HEK293 (cell line): ENCODE measurements around the gene PARD3.

Source experiments
- CTCF ChIA-PET: fragments of 350-600 bp; formaldehyde crosslinking; extraction: SDS; loops from one replicate; lab custom pipeline; 2021; ENCODE audit warnings: antibody characterized with exemption; lab: Yijun Ruan, JAX
- POLR2A ChIA-PET: fragments of 300-600 bp; formaldehyde crosslinking; extraction: SDS; loops from one replicate; lab custom pipeline; 2020; ENCODE audit warnings: antibody characterized with exemption, inconsistent platforms; lab: Yijun Ruan, JAX
- H3K27ac ChIP-seq: fragments of 200-500 bp; sonication (Bioruptor generic); 2 replicates; pipeline ENCODE4 v1.5.1; 2014; ENCODE audit warnings: low read depth, low read length, control low read depth, inconsistent platforms; ENCODE audit errors: extremely low read depth
- H3K36me3 ChIP-seq, 2 experiments: fragments of 200-500 bp in 1 of 2; sonication (Bioruptor generic) in 1 of 2; 1 replicate in 1 of 2; 2 replicates in 1 of 2; pipeline ENCODE4 v1.5.1; 2014 to 2017; ENCODE audit warnings: inconsistent platforms in 2 of 2, low read length in 2 of 2; ENCODE audit not compliant: control insufficient read depth in 2 of 2, insufficient read depth in 1 of 2
- H3K4me1 ChIP-seq: fragments of 200-500 bp; sonication (Bioruptor generic); 2 replicates; pipeline ENCODE4 v1.5.1; 2014; ENCODE audit warnings: mild to moderate bottlenecking, low read length, inconsistent platforms; ENCODE audit not compliant: control insufficient read depth, insufficient read depth
- H3K4me3 ChIP-seq: 2 replicates; pipeline ENCODE4 v1.5.1; 2011; ENCODE audit warnings: low read depth, mild to moderate bottlenecking, control low read depth, low read length, moderate library complexity
- H3K9me3 ChIP-seq: fragments of 200-500 bp; sonication (Bioruptor generic); 2 replicates; pipeline ENCODE4 v1.5.1; 2014; ENCODE audit warnings: low read depth, low read length, inconsistent platforms; ENCODE audit not compliant: control insufficient read depth, insufficient read depth
- BCL11A ChIP-seq: fragments of 450-650 bp; formaldehyde crosslinking; IDR thresholded peaks from 2 replicates; pipeline ENCODE4 v1.5.1; 2016; ENCODE audit warnings: low read depth, missing biosample characterization, missing genetic modification characterization
- GLIS1 ChIP-seq: fragments of 450-650 bp; formaldehyde crosslinking; IDR thresholded peaks from 2 replicates; pipeline ENCODE4 v1.5.1; 2016; ENCODE audit warnings: missing biosample characterization, missing genetic modification characterization
- HIC1 ChIP-seq: fragments of 450-650 bp; formaldehyde crosslinking; IDR thresholded peaks from 2 replicates; pipeline ENCODE4 v1.5.1; 2016; ENCODE audit warnings: missing biosample characterization, missing genetic modification characterization
- HOXA7 ChIP-seq: sonication (generic); formaldehyde crosslinking; IDR thresholded peaks from 2 replicates; pipeline ENCODE4 v1.8.1; 2022; ENCODE audit warnings: missing genetic modification reagents, borderline replicate concordance
- PATZ1 ChIP-seq: fragments of 450-650 bp; formaldehyde crosslinking; IDR thresholded peaks from 2 replicates; pipeline ENCODE4 v1.5.1; 2016; ENCODE audit warnings: missing biosample characterization, missing genetic modification characterization
- REST ChIP-seq: fragments of 450-650 bp; formaldehyde crosslinking; IDR thresholded peaks from 2 replicates; pipeline ENCODE4 v1.5.1; 2016; ENCODE audit warnings: missing biosample characterization, missing genetic modification characterization
- ZBTB1 ChIP-seq: fragments of 450-650 bp; formaldehyde crosslinking; IDR thresholded peaks from 2 replicates; pipeline ENCODE4 v1.5.1; 2016; ENCODE audit warnings: missing biosample characterization, missing genetic modification characterization
- ZNF133 ChIP-seq: fragments of 450-650 bp; formaldehyde crosslinking; IDR thresholded peaks from 2 replicates; pipeline ENCODE4 v1.5.1; 2016; ENCODE audit warnings: missing biosample characterization, missing genetic modification characterization
- ZNF19 ChIP-seq: fragments of 450-650 bp; formaldehyde crosslinking; IDR thresholded peaks from 2 replicates; pipeline ENCODE4; 2016; ENCODE audit warnings: missing biosample characterization, missing genetic modification characterization, low read depth
- ZNF248 ChIP-seq: fragments of 450-650 bp; formaldehyde crosslinking; IDR thresholded peaks from 2 replicates; pipeline ENCODE4 v1.5.1; 2017; ENCODE audit warnings: missing biosample characterization, missing genetic modification characterization
- ZNF292 ChIP-seq: fragments of 450-650 bp; formaldehyde crosslinking; IDR thresholded peaks from 2 replicates; pipeline ENCODE4 v1.5.1; 2016; ENCODE audit warnings: low read depth, missing biosample characterization, missing genetic modification characterization, borderline replicate concordance
- ZNF514 ChIP-seq: fragments of 450-650 bp; formaldehyde crosslinking; IDR thresholded peaks from 2 replicates; pipeline ENCODE4 v1.5.1; 2016; ENCODE audit warnings: missing biosample characterization, missing genetic modification characterization
- ZNF518A ChIP-seq: fragments of 450-650 bp; formaldehyde crosslinking; conservative IDR thresholded peaks from 2 replicates; pipeline ENCODE4 v1.5.1; 2016; ENCODE audit warnings: low read depth, missing biosample characterization, missing genetic modification characterization
- ZNF596 ChIP-seq: fragments of 450-650 bp; IDR thresholded peaks from 2 replicates; pipeline ENCODE4 v1.5.0; 2018; ENCODE audit warnings: missing biosample characterization, mild to moderate bottlenecking, missing genetic modification characterization, moderate library complexity
- ZNF701 ChIP-seq: fragments of 450-650 bp; formaldehyde crosslinking; IDR thresholded peaks from 2 replicates; pipeline ENCODE4 v1.5.1; 2016; ENCODE audit warnings: missing biosample characterization, missing genetic modification characterization

The PARD3 gene

GRCh38 chr10:34486008-34486407, 329.1 kb downstream of the PARD3 start (continued):
- TF ChIP-seq ZNF514 (tag by site-specific recombination), result no peak

- Histone ChIP-seq H3K36me3 (no peaks in the 10 kb centered on the region; a peak in 1 of 3 replicates), H3K9me3 (no peaks in the 10 kb centered on the region), H3K4me1 (no peaks in the 10 kb centered on the region), H3K27ac (no peak overlapping the region), H3K4me3 (no peak overlapping the region)
- TF ChIP-seq ZNF596 (tag by site-specific recombination) (no peak), GLIS1 (tag by site-specific recombination) (no peak), REST (tag by site-specific recombination) (no peak), ZNF19 (tag by site-specific recombination) (no peak), ZNF518A (tag by site-specific recombination) (no peak), ZBTB1 (no peak), PATZ1 (tag by site-specific recombination) (no peak), ZNF292 (tag by site-specific recombination) (no peak), ZNF701 (tag by site-specific recombination) (no peak), HIC1 (tag by site-specific recombination) (no peak), HOXA7 (CRISPR knock-in tag) (no peak), BCL11A (tag by site-specific recombination) (no peak), ZNF248 (tag by site-specific recombination) (no peak), ZNF133 (no peak)
- CTCF ChIA-PET, result no interaction called here
- POLR2A ChIA-PET, result no interaction called here
Observed at GRCh38 chr10:34484164-34484563, 330.9 kb downstream of the PARD3 start.
